ENCODE results near the gene CTIF. TPM values are rescaled to one million over a fixed set of nuclear protein-coding genes. Genes with fewer than 3 reads are reported as not detected.

CTIF gene
- total and polyA plus RNA-seq, 2 experiments from 2014 or later = 8.6 to 14.4 TPM

DNA sequence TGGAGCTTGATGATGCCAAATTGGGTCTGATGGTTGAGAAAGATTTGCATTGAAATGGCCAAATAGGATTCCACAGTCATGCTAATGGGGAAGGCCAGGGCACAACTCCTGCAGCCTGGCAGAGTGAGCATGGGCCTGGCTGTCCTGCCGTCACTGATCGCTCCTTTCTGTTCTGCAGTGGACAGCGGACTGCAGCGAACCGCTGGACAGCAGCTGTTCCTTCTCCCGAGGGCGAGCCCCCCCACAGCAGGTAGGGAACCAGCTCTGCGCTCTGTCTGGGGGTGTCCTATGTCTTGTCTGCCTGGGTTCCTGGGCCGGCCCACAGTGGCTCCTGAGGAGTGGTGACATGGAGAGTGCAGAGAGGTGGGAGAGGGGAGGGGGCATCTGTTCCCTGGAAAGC, 97.6 kb downstream of the CTIF start:
- H3K36me3 ChIP-seq (ENCODE audit: insufficient read depth) = no peaks in the 10 kb centered on the region
- Mint-ChIP-seq H3K27me3 (ENCODE audit: insufficient read depth, low read depth, poor library complexity) (peaks cover 15% of the 10 kb centered on the region), H3K4me3 (no peak overlapping the region), H3K36me3 (ENCODE audit: low read depth) (peaks cover under 1% of the 10 kb centered on the region; the same call in 1 of the 3 replicates), H3K4me1 (peaks cover 12% of the 10 kb centered on the region), H3K27ac (no peak overlapping the region), H3K9me3 (no peaks in the 10 kb centered on the region)
- H3K27ac ChIP-seq (ENCODE audit: low read depth) = no peak overlapping the region
- ATAC-seq (peak; percentile 22; the same call in 2 of the 3 replicates), DNase-seq (ENCODE audit: low spot score) (no peak)
- H3K4me1 ChIP-seq (ENCODE audit: insufficient read depth) = peaks cover 5% of the 10 kb centered on the region; the same call in 1 of the 2 replicates
- no peaks in the 10 kb centered on the region for H3K79me2 ChIP-seq (replicated peaks; ENCODE audit: insufficient read depth)
- H3K4me3 ChIP-seq = no peak overlapping the region
- no peak overlapping the region for H2AFZ ChIP-seq
- TF ChIP-seq, protein P1, sequence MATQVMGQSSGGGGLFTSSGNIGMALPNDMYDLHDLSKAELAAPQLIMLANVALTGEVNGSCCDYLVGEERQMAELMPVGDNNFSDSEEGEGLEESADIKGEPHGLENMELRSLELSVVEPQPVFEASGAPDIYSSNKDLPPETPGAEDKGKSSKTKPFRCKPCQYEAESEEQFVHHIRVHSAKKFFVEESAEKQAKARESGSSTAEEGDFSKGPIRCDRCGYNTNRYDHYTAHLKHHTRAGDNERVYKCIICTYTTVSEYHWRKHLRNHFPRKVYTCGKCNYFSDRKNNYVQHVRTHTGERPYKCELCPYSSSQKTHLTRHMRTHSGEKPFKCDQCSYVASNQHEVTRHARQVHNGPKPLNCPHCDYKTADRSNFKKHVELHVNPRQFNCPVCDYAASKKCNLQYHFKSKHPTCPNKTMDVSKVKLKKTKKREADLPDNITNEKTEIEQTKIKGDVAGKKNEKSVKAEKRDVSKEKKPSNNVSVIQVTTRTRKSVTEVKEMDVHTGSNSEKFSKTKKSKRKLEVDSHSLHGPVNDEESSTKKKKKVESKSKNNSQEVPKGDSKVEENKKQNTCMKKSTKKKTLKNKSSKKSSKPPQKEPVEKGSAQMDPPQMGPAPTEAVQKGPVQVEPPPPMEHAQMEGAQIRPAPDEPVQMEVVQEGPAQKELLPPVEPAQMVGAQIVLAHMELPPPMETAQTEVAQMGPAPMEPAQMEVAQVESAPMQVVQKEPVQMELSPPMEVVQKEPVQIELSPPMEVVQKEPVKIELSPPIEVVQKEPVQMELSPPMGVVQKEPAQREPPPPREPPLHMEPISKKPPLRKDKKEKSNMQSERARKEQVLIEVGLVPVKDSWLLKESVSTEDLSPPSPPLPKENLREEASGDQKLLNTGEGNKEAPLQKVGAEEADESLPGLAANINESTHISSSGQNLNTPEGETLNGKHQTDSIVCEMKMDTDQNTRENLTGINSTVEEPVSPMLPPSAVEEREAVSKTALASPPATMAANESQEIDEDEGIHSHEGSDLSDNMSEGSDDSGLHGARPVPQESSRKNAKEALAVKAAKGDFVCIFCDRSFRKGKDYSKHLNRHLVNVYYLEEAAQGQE (IDR thresholded peaks at IDR 0.05; ENCODE audit: unreplicated experiment) = peak; percentile 19
- no peak for TF ChIP-seq NANOG (IDR thresholded peaks at IDR 0.05; ENCODE audit: borderline replicate concordance)
- no peak for TF ChIP-seq POLR2AphosphoS5 (IDR thresholded peaks at IDR 0.05; ENCODE audit: low read depth)
- no peaks in the 10 kb centered on the region for H3K9me2 ChIP-seq (ENCODE audit: insufficient read depth)
- no peaks in the 10 kb centered on the region for H3F3A ChIP-seq (replicated peaks; ENCODE audit: low read depth)
- H4K20me1 ChIP-seq (replicated peaks; ENCODE audit: insufficient read depth) = no peaks in the 10 kb centered on the region
- H3K27me3 ChIP-seq (ENCODE audit: insufficient read depth) = no peaks in the 10 kb centered on the region
- H3K4me2 ChIP-seq = 0 out of 2 replicates have a peak overlapping the region, but pooled peaks have one; percentile 48

DNA sequence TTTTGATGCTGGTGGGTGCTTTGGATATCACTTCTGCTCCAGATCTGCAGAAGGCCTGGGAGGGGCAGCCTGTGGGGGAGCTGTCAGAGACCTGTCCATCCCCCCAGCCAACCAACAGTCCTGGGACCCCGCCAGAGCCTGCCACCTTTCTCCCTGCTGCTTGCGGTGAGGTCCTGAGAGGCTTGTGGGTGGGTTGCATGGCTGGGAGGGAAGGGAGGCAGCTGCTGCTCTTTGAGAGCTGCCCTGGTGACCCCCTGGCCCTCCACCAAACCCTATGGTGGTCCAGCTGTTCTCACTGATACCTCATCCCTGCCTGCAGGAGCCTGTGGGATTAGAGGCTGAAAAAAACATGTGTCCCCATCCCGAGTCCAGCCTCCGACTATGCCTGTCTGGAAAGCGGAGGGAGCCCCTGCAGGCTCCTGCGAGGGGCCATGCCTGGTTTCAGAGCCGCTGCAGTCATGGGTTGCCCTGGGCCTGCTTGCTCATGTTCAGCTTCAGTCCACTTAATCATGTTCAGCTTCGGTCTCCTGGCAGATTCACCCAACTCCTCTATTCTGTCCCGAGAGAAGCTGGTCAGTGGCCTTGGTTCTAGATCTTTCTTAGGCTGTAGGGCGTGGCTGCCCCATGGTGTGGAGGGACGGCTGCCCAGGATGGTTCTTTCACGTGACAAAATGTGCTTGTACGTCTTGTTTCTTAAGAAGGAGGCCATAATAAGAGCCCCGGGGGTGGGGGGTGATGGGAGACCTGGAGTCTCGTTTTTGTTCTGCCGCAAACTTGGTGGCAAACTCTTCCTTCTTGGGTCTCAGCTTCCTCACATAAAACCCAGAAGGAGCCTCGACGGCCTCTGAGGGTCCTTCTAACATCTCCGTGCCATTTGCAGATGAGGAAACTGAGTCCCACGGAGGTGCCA, 98.5 kb downstream of the CTIF start:
- Histone ChIP-seq H2AFZ (no peak overlapping the region), H3K79me2 (replicated peaks; ENCODE audit: insufficient read depth) (no peaks in the 10 kb centered on the region), H3K4me1 (ENCODE audit: insufficient read depth) (peaks cover 5% of the 10 kb centered on the region; the same call in 1 of the 2 replicates), H3K4me3 (no peak overlapping the region), H3K4me2 (no peak overlapping the region), H3K27me3 (ENCODE audit: insufficient read depth) (no peaks in the 10 kb centered on the region), H3F3A (replicated peaks; ENCODE audit: low read depth) (no peaks in the 10 kb centered on the region), H3K36me3 (ENCODE audit: insufficient read depth) (no peaks in the 10 kb centered on the region), H4K20me1 (replicated peaks; ENCODE audit: insufficient read depth) (no peaks in the 10 kb centered on the region), H3K9me2 (ENCODE audit: insufficient read depth) (no peaks in the 10 kb centered on the region), H3K27ac (ENCODE audit: low read depth) (no peak overlapping the region)
- TF ChIP-seq JUNB (IDR thresholded peaks at IDR 0.05; ENCODE audit: unreplicated experiment) = no peak
- TF ChIP-seq ZNF114 (CRISPR knock-in tag; IDR thresholded peaks at IDR 0.05) = no peak
- no peak for TF ChIP-seq NANOG (IDR thresholded peaks at IDR 0.05; ENCODE audit: borderline replicate concordance)
- TF ChIP-seq EZH2 (IDR thresholded peaks at IDR 0.05; ENCODE audit: low read depth, unreplicated experiment) = no peak
- TF ChIP-seq, protein P1 (IDR thresholded peaks at IDR 0.05; ENCODE audit: unreplicated experiment) = no peak
- TF ChIP-seq STAT1 (IDR thresholded peaks at IDR 0.05; ENCODE audit: unreplicated experiment) = no peak
- TF ChIP-seq, protein P2, sequence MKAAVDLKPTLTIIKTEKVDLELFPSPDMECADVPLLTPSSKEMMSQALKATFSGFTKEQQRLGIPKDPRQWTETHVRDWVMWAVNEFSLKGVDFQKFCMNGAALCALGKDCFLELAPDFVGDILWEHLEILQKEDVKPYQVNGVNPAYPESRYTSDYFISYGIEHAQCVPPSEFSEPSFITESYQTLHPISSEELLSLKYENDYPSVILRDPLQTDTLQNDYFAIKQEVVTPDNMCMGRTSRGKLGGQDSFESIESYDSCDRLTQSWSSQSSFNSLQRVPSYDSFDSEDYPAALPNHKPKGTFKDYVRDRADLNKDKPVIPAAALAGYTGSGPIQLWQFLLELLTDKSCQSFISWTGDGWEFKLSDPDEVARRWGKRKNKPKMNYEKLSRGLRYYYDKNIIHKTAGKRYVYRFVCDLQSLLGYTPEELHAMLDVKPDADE (IDR thresholded peaks at IDR 0.05) = no peak
- TF ChIP-seq POLR2AphosphoS5 (IDR thresholded peaks at IDR 0.05; ENCODE audit: low read depth) = no peak
- H3K4me3 Mint-ChIP-seq = no peak overlapping the region
- no peak for ATAC-seq
- H3K9me3 Mint-ChIP-seq = 0 out of 3 replicates have a peak, but pooled peaks cover 3% of the 10 kb centered on the region
- DNase-seq (ENCODE audit: low spot score) = no peak
- no peak overlapping the region for H3K27ac Mint-ChIP-seq
- peaks cover 2% of the 10 kb centered on the region; the same call in 1 of the 3 replicates for H3K36me3 Mint-ChIP-seq (ENCODE audit: low read depth)
- peaks cover 12% of the 10 kb centered on the region for H3K4me1 Mint-ChIP-seq
- H3K27me3 Mint-ChIP-seq (ENCODE audit: insufficient read depth, low read depth, poor library complexity) = peaks cover 15% of the 10 kb centered on the region
